K562 (cell line): ENCODE data around the gene ZNF12. TPM values are rescaled to one million over a fixed set of nuclear protein-coding genes. Genes with fewer than 3 reads are reported as not detected.

Source experiments
- ATAC-seq: fragments of 200-7000 bp; cut with Tn5 transposase; 3 replicates; pipeline ENCODE4 v1.9.1; 2020; ENCODE audit warnings: moderate library complexity
- BruUV-seq: library from RNA; stranded (reverse); fragments of 400-500 nt; replicated peaks from 2 replicates; lab custom pipeline; 2021; lab: Mats Ljungman, UMichigan
- CTCF ChIA-PET: fragments of 300-600 bp; formaldehyde crosslinking; extraction: SDS; loops from one replicate; lab custom pipeline; 2021; ENCODE audit warnings: low intra/inter-chr PET ratio; lab: Yijun Ruan, JAX
- POLR2A ChIA-PET: fragments of 300-600, 350-650 bp; sonication (Branson Sonifier 250); formaldehyde crosslinking; extraction: SDS; loops from one replicate; lab custom pipeline; 2021; ENCODE audit warnings: antibody characterized with exemption, inconsistent platforms; lab: Yijun Ruan, JAX
- DNase-seq, 4 experiments: peaks; one replicate each; pipeline versions ENCODE4 v3.0.0 to v3.0.0-alpha.2; 2011 to 2018; ENCODE audit warnings: low spot score in 3 of 4, mixed read lengths in 3 of 4; ENCODE audit errors: extremely low read depth in 1 of 4
- FAIRE-seq: peaks from 2 replicates; lab custom pipeline; 2011; peaks lifted over from hg19 to GRCh38; lab: Jason Lieb, UNC
- H2AFZ ChIP-seq: 2 replicates; pipeline ENCODE4 v1.6.0; 2011; ENCODE audit warnings: low read depth, low read length, control low read depth, inconsistent platforms
- H3K27ac ChIP-seq: fragments of 200-600 bp; 3 replicates; pipeline ENCODE4 v1.8.0; 2011; ENCODE audit warnings: low read depth, mild to moderate bottlenecking, control low read depth, inconsistent platforms, low read length, moderate library complexity, mixed read lengths; ENCODE audit errors: extremely low read depth
- H3K27me3 ChIP-seq, 2 experiments: fragments of 300-600 bp in 1 of 2; 2 replicates in 1 of 2; 3 replicates in 1 of 2; pipeline versions ENCODE4 v1.6.0 to v1.8.0; 2011; ENCODE audit warnings: inconsistent platforms in 2 of 2, low read length in 2 of 2, mild to moderate bottlenecking in 1 of 2, mixed read lengths in 1 of 2, moderate library complexity in 1 of 2; ENCODE audit not compliant: control insufficient read depth in 2 of 2, insufficient read depth in 2 of 2
- H3K36me3 ChIP-seq: fragments of 300-600 bp; 3 replicates; pipeline ENCODE4 v1.8.0; 2011; ENCODE audit warnings: mild to moderate bottlenecking, low read length, inconsistent platforms; ENCODE audit not compliant: control insufficient read depth, insufficient read depth
- H3K4me1 ChIP-seq, 2 experiments: fragments of 200-600 bp in 1 of 2; replicated peaks in 1 of 2; 2 replicates in 1 of 2; 3 replicates in 1 of 2; pipeline versions ENCODE4 v1.5.1 to v1.8.0; 2011; ENCODE audit warnings: inconsistent platforms in 2 of 2, low read length in 2 of 2, mild to moderate bottlenecking in 1 of 2, mixed read lengths in 1 of 2, moderate library complexity in 1 of 2; ENCODE audit not compliant: control insufficient read depth in 2 of 2, insufficient read depth in 2 of 2
- H3K4me2 ChIP-seq: 2 replicates; pipeline ENCODE4 v1.6.1; 2011; ENCODE audit warnings: low read length, control low read depth, inconsistent platforms, mixed read lengths; ENCODE audit not compliant: insufficient read depth
- H3K4me3 ChIP-seq: fragments of 200-600 bp; sonication (generic), shearing (Covaris generic); 2 replicates; pipeline ENCODE4 v1.5.1; 2016; ENCODE audit warnings: control low read depth, inconsistent platforms
- H3K79me2 ChIP-seq: fragments of 200-600 bp; 3 replicates; pipeline ENCODE4 v1.8.0; 2011; ENCODE audit warnings: low read length, inconsistent platforms; ENCODE audit not compliant: control insufficient read depth, insufficient read depth
- H3K9ac ChIP-seq, 2 experiments: 2 replicates each; pipeline versions ENCODE4 v1.6.0 to v1.6.1; 2011; ENCODE audit warnings: low read depth in 2 of 2, low read length in 2 of 2, control low read depth in 1 of 2, inconsistent platforms in 1 of 2, mild to moderate bottlenecking in 1 of 2, mixed read lengths in 1 of 2; ENCODE audit not compliant: insufficient read depth in 1 of 2
- H3K9me1 ChIP-seq: one replicate; pipeline ENCODE4 v1.6.0; 2011; ENCODE audit warnings: inconsistent platforms, mild to moderate bottlenecking, low read length, moderate library complexity; ENCODE audit not compliant: control insufficient read depth, insufficient read depth
- H3K9me3 ChIP-seq: replicated peaks from 2 replicates; pipeline ENCODE4 v1.5.1; 2011; ENCODE audit warnings: low read depth, low read length, inconsistent platforms; ENCODE audit not compliant: control insufficient read depth, insufficient read depth
- H4K20me1 ChIP-seq: replicated peaks from 2 replicates; pipeline ENCODE4 v1.6.1; 2011; ENCODE audit warnings: low read length, inconsistent platforms, mixed read lengths; ENCODE audit not compliant: control insufficient read depth, insufficient read depth
- BRD4 ChIP-seq: fragments of 200-600 bp; sonication (generic); IDR thresholded peaks from 2 replicates; pipeline ENCODE4 v1.6.1; 2017; ENCODE audit warnings: inconsistent platforms
- DIDO1 ChIP-seq: fragments of 450-650 bp; IDR thresholded peaks from 2 replicates; pipeline ENCODE4 v1.6.1; 2016; ENCODE audit warnings: low read depth, missing biosample characterization, missing genetic modification characterization
- DMBX1 ChIP-seq: fragments of 250-450 bp; sonication (Bioruptor Pico); IDR thresholded peaks from 2 replicates; pipeline ENCODE4 v1.8.0; 2022; ENCODE audit warnings: inconsistent platforms, mild to moderate bottlenecking, moderate library complexity, borderline replicate concordance
- HDAC6 ChIP-seq: IDR thresholded peaks from 2 replicates; pipeline ENCODE4 v1.6.1; 2012; ENCODE audit warnings: low read depth, mild to moderate bottlenecking, control low read depth, inconsistent platforms, low read length, moderate library complexity
- HNRNPLL ChIP-seq: fragments of 200-400 bp; formaldehyde crosslinking; IDR thresholded peaks from 2 replicates; pipeline ENCODE4 v1.6.1; 2017; ENCODE audit warnings: low read length, low read depth, mild to moderate bottlenecking; ENCODE audit not compliant: poor library complexity, severe bottlenecking
- JUN ChIP-seq, 2 experiments: sonication (generic) in 1 of 2; formaldehyde crosslinking in 1 of 2; IDR thresholded peaks; 2 replicates each; pipeline versions ENCODE4 v1.6.1 to v1.8.0; 2012 to 2022; ENCODE audit warnings: borderline replicate concordance in 2 of 2, mild to moderate bottlenecking in 2 of 2, improper control_type of control experiment in 1 of 2, low read depth in 1 of 2, low read length in 1 of 2, missing genetic modification reagents in 1 of 2
- MYC ChIP-seq, 2 experiments: fragments of 250-450 bp in 1 of 2; sonication (Bioruptor Pico) in 1 of 2; IDR thresholded peaks; 2 replicates each; pipeline versions ENCODE4 v1.5.1 to v1.6.1; 2012 to 2021; ENCODE audit warnings: low read depth in 2 of 2, borderline replicate concordance in 1 of 2, improper control_type of control experiment in 1 of 2, low read length in 1 of 2, mild to moderate bottlenecking in 1 of 2, moderate library complexity in 1 of 2
- NCOA1 ChIP-seq: fragments of 450-650 bp; IDR thresholded peaks from 2 replicates; pipeline ENCODE4 v1.6.1; 2016; ENCODE audit warnings: low read depth
- NR2C1 ChIP-seq, 2 experiments: fragments of 450-650 bp; IDR thresholded peaks; 2 replicates each; pipeline ENCODE4 v1.6.1; 2017; ENCODE audit warnings: mild to moderate bottlenecking in 2 of 2, antibody characterized with exemption in 1 of 2, inconsistent platforms in 1 of 2, missing compliant biosample characterization in 1 of 2, missing genetic modification characterization in 1 of 2
- NRF1 ChIP-seq, 2 experiments: fragments of 450-650 bp; IDR thresholded peaks in 1 of 2; conservative IDR thresholded peaks in 1 of 2; 2 replicates each; pipeline ENCODE4 v1.6.1; 2014; ENCODE audit warnings: mild to moderate bottlenecking in 2 of 2
- PRPF4 ChIP-seq: fragments of 200-400 bp; formaldehyde crosslinking; IDR thresholded peaks from one replicate; pipeline ENCODE4 v1.6.1; 2017; ENCODE audit warnings: low read length, low read depth, mild to moderate bottlenecking; ENCODE audit not compliant: insufficient read depth, poor library complexity, severe bottlenecking
- PURB ChIP-seq: sonication (generic); formaldehyde crosslinking; IDR thresholded peaks from 2 replicates; pipeline ENCODE4 v1.9.0; 2021; ENCODE audit warnings: low read depth, mild to moderate bottlenecking, missing genetic modification reagents
- SRSF9 ChIP-seq: fragments of 200-400 bp; formaldehyde crosslinking; IDR thresholded peaks from 2 replicates; pipeline ENCODE4 v1.6.1; 2017; ENCODE audit warnings: low read depth, low read length, borderline replicate concordance
- TEAD2 ChIP-seq: fragments of 450-650 bp; IDR thresholded peaks from 2 replicates; pipeline ENCODE4 v1.6.1; 2016; ENCODE audit warnings: missing genetic modification characterization, control low read depth, missing compliant biosample characterization
- ZEB2 ChIP-seq: fragments of 450-650 bp; IDR thresholded peaks from 2 replicates; pipeline ENCODE4 v1.6.1; 2016
- ZNF668 ChIP-seq: fragments of 250-450 bp; sonication (Bioruptor Pico); IDR thresholded peaks from 2 replicates; pipeline ENCODE4 v1.8.0; 2022; ENCODE audit warnings: mild to moderate bottlenecking, inconsistent platforms
- ZNF699 ChIP-seq: fragments of 250-450 bp; sonication (Bioruptor Pico); IDR thresholded peaks from 2 replicates; pipeline ENCODE4 v1.8.0; 2021; ENCODE audit warnings: mild to moderate bottlenecking, moderate library complexity; ENCODE audit not compliant: insufficient replicate concordance
- ZNF75A ChIP-seq: fragments of 450-650 bp; formaldehyde crosslinking; IDR thresholded peaks from 2 replicates; pipeline ENCODE4 v1.4.0; 2020; ENCODE audit warnings: mild to moderate bottlenecking
- WGBS: fragments of 100-300 bp; shearing (Covaris generic); methylation state at CpG from one replicate; pipeline ENCODE4 v1.1.6; 2016; ENCODE audit warnings: low coverage, mixed read lengths; ENCODE audit not compliant: insufficient coverage; ENCODE audit errors: missing lambda C conversion rate; 5-methylcytosine and 5-hydroxymethylcytosine counted together
- in situ Hi-C: fragments of 300-500 bp; cut with MboI; formaldehyde crosslinking; loops from 4 replicates; pipeline ENCODE4 v1.15.0; 2018; ENCODE audit warnings: inconsistent platforms, mixed read lengths
- intact Hi-C: fragments of 100-400 bp; cut with micrococcal nuclease; formaldehyde crosslinking; loops from 2 replicates; pipeline ENCODE4 v1.14.2; 2022
- polyA plus RNA-seq, 8 experiments: library from polyadenylated mRNA; depleted of rRNA in 4 of 8; stranded (reverse) in 5 of 8; unstranded in 3 of 8; fragments of >200 nt; fragmentation: Nextera tagmentation in 2 of 8; fragmentation: Illumina TruSeq in 1 of 8; extraction: Ambion mirVana in 2 of 8; extraction: Trizol in 1 of 8; gene quantifications; 2 replicates each; pipeline versions ENCODE4 v1.2.1 to v1.2.3, GENCODE V29; 2011 to 2014; ENCODE audit warnings: inconsistent platforms in 1 of 8, missing spikeins in 1 of 8
- total RNA-seq, 7 experiments: library from RNA; depleted of rRNA in 6 of 7; stranded (reverse); fragments of >200 nt in 6 of 7; fragmentation: Illumina TruSeq in 2 of 7; extraction: Trizol in 2 of 7; gene quantifications; 2 replicates each; pipeline versions ENCODE4 v1.2.1 to v1.2.3, GENCODE V29; 2011 to 2021; ENCODE audit warnings: low replicate concordance in 1 of 7
- TF ChIP-seq, protein P1 (sequence below), 3 experiments: fragments of 200-800 bp in 1 of 3; fragments of 250-450 bp in 1 of 3; fragments of 450-650 bp in 1 of 3; sonication (Bioruptor Pico) in 1 of 3; sonication (Bioruptor generic) in 1 of 3; formaldehyde crosslinking in 1 of 3; IDR thresholded peaks; 2 replicates each; pipeline versions ENCODE4 v1.6.1 to v1.8.0; 2016 to 2022; ENCODE audit warnings: mild to moderate bottlenecking in 2 of 3, missing genetic modification characterization in 2 of 3, missing compliant biosample characterization in 1 of 3, moderate library complexity in 1 of 3

Gene ZNF12
- total and polyA plus RNA-seq, 9 of the 15 experiments (the other 6 are each of a cell fraction or from before 2014, with no cell fraction given) = 5.8 to 32.3 (median 18.9) TPM

DNA sequence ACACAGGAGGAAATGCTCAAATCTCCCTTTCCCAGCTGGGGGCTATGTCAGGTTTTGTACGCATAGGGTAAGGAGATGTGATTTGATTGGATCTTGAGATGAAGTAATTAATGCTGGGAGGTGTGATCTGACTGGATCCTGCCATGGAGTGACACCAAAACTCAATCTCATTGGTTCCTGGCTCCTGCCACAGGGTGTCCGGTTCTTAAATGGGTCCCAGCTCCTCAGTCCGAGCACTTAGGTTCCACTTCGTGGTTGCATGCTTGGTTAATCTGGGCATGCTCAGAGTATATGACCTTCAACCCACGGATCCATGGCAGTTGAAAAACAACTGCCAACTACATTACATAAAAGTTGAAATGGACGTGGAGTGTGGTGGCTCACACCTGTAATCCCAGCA is 3.1 kb upstream of the ZNF12 start:
- H2AFZ ChIP-seq = no peak overlapping the region
- H3K4me1 ChIP-seq = peaks cover 3 to 17% of the 10 kb centered on the region in 2 experiments; a peak in 4 of 5 replicates
- peaks cover 22% of the 10 kb centered on the region for H3K79me2 ChIP-seq
- FAIRE-seq (no peak), ATAC-seq (no peak), DNase-seq (no peak)
- ChIA-PET CTCF (no interaction called here), POLR2A (interaction anchor here (0.6 kb wide), 1 partner anchor 236 kb away, joined by 3 read pairs; no protein-coding TSS in a partner anchor)
- in situ Hi-C loops = no loop called here
- intact Hi-C loops = no loop called here
- WGBS = 17% methylated on average over 6 of the region's 6 CpGs
- no peaks in the 10 kb centered on the region; the same call in 1 of the 2 replicates for H4K20me1 ChIP-seq
- no peak overlapping the region for H3K27ac ChIP-seq
- BruUV-seq = no TSS peak
- H3K9me3 ChIP-seq = peaks cover 8% of the 10 kb centered on the region
- H3K9me1 ChIP-seq = no peaks in the 10 kb centered on the region
- H3K27me3 ChIP-seq = peaks cover 5 to 20% of the 10 kb centered on the region in 2 experiments; a peak in 4 of 5 replicates
- H3K9ac ChIP-seq = no peak overlapping the region
- no peak overlapping the region for H3K4me3 ChIP-seq
- H3K36me3 ChIP-seq = peaks cover 6% of the 10 kb centered on the region
- H3K4me2 ChIP-seq = no peak overlapping the region
- no peak for TF ChIP-seq PURB (CRISPR knock-in tag)
- TF ChIP-seq DIDO1 (tag) = peak; percentile 34; the same call in 1 of the 2 replicates
- TF ChIP-seq ZEB2 = no peak
- TF ChIP-seq MYC (IDR thresholded peaks at IDR 0.05; ENCODE audit: low read depth, low read length) = peak; percentile 14; the same call in 1 of the 2 replicates
- no peak for TF ChIP-seq MYC (CRISPR knock-in tag; IDR thresholded peaks at IDR 0.05; ENCODE audit: borderline replicate concordance, low read depth)
- TF ChIP-seq JUN (IDR thresholded peaks at IDR 0.05; ENCODE audit: borderline replicate concordance, low read depth, low read length) = no peak
- TF ChIP-seq JUN (CRISPR knock-in tag; IDR thresholded peaks at IDR 0.05; ENCODE audit: borderline replicate concordance) = no peak
- TF ChIP-seq HNRNPLL = no peak
- no peak for TF ChIP-seq BRD4
- no peak for TF ChIP-seq ZNF75A
- TF ChIP-seq ZNF699 (CRISPR knock-in tag) = no peak
- TF ChIP-seq, protein P1, sequence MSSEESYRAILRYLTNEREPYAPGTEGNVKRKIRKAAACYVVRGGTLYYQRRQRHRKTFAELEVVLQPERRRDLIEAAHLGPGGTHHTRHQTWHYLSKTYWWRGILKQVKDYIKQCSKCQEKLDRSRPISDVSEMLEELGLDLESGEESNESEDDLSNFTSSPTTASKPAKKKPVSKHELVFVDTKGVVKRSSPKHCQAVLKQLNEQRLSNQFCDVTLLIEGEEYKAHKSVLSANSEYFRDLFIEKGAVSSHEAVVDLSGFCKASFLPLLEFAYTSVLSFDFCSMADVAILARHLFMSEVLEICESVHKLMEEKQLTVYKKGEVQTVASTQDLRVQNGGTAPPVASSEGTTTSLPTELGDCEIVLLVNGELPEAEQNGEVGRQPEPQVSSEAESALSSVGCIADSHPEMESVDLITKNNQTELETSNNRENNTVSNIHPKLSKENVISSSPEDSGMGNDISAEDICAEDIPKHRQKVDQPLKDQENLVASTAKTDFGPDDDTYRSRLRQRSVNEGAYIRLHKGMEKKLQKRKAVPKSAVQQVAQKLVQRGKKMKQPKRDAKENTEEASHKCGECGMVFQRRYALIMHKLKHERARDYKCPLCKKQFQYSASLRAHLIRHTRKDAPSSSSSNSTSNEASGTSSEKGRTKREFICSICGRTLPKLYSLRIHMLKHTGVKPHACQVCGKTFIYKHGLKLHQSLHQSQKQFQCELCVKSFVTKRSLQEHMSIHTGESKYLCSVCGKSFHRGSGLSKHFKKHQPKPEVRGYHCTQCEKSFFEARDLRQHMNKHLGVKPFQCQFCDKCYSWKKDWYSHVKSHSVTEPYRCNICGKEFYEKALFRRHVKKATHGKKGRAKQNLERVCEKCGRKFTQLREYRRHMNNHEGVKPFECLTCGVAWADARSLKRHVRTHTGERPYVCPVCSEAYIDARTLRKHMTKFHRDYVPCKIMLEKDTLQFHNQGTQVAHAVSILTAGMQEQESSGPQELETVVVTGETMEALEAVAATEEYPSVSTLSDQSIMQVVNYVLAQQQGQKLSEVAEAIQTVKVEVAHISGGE (CRISPR knock-in tag; IDR thresholded peaks at IDR 0.05) = peak in 2 of 3 experiments; percentile 81 to 95; a peak in 4 of 6 replicates
- peak; percentile 60 to 72 for TF ChIP-seq NRF1 (conservative IDR thresholded peaks at IDR 0.05 in 1 of 2, IDR thresholded peaks at IDR 0.05 in 1 of 2)
- no peak for TF ChIP-seq ZNF668 (CRISPR knock-in tag)
- peak; percentile 32; the same call in 1 of the 2 replicates for TF ChIP-seq NCOA1
- no peak for TF ChIP-seq TEAD2 (tag)
- TF ChIP-seq HDAC6 = no peak
- no peak for TF ChIP-seq PRPF4
- no peak for TF ChIP-seq DMBX1 (CRISPR knock-in tag)
- TF ChIP-seq NR2C1 (IDR thresholded peaks at IDR 0.05) = peak; percentile 61; the same call in 1 of the 2 replicates
- TF ChIP-seq NR2C1 (tag; IDR thresholded peaks at IDR 0.05) = peak; percentile 47; the same call in 1 of the 2 replicates
- no peak for TF ChIP-seq SRSF9
